Left hindlimb (tissue), 1 donor: Measurements from ENCODE around the gene JAK2.
A peak's percentile ranks its signal among the peaks of the same experiment; 100 is the strongest.
"Not testable (repeated sequence)": the region's sequence is repeated elsewhere in the genome, so short reads cannot be mapped to it uniquely, and the experiment has no call there.

Experiments
- DNase-seq: peaks from one replicate; pipeline ENCODE4 v3.0.0-alpha.2; 2018

The JAK2 gene

GRCh38 chr9:4982721-4983482 is 2.2 kb upstream of the JAK2 start:
- no peak for DNase-seq

GRCh38 chr9:4983601-4984165 is 1.4 kb upstream of the JAK2 start:
- no peak for DNase-seq

GRCh38 chr9:4984171-4984620 is 876 bp upstream of the JAK2 start:
- DNase-seq, result no peak

GRCh38 chr9:4985386-4986266 is 554 bp downstream of the JAK2 start:
- peak; percentile 41 for DNase-seq

- no peak for DNase-seq
Observed at GRCh38 chr9:4986296-4986695, 1.2 kb downstream of the JAK2 start.

GRCh38 chr9:4986783-4987182 is 1.7 kb downstream of the JAK2 start:
- DNase-seq, result no peak

GRCh38 chr9:4987961-4988421 is 2.9 kb downstream of the JAK2 start:
- no peak for DNase-seq

GRCh38 chr9:4992872-4993271 is 7.8 kb downstream of the JAK2 start:
- no peak for DNase-seq

- no peak for DNase-seq
Observed at GRCh38 chr9:4994166-4994890, 9.3 kb downstream of the JAK2 start.

- DNase-seq, result no peak
Observed at GRCh38 chr9:4997196-4997595, 12.1 kb downstream of the JAK2 start.

- no peak for DNase-seq
Observed at GRCh38 chr9:4997631-4998030, 12.6 kb downstream of the JAK2 start.

- DNase-seq, result no peak
Observed at GRCh38 chr9:5002811-5003210, 17.7 kb downstream of the JAK2 start.

GRCh38 chr9:5004481-5004880 is 19.4 kb downstream of the JAK2 start:
- no peak for DNase-seq

- DNase-seq, result no peak
Observed at GRCh38 chr9:5008202-5008601, 23.1 kb downstream of the JAK2 start.

- DNase-seq, result no peak
Observed at GRCh38 chr9:5013374-5013773, 28.3 kb downstream of the JAK2 start.

GRCh38 chr9:5015934-5016333 is 30.9 kb downstream of the JAK2 start:
- no peak for DNase-seq

- no peak for DNase-seq
Observed at GRCh38 chr9:5025416-5025815, 40.3 kb downstream of the JAK2 start.

- not testable (repeated sequence) for DNase-seq
Observed at GRCh38 chr9:5031941-5032340, 46.9 kb downstream of the JAK2 start.

GRCh38 chr9:5040730-5041389 is 55.8 kb downstream of the JAK2 start:
- DNase-seq, result no peak

- no peak for DNase-seq
Observed at GRCh38 chr9:5041390-5042115, 56.5 kb downstream of the JAK2 start.

GRCh38 chr9:5042661-5043178 is 57.6 kb downstream of the JAK2 start:
- no peak for DNase-seq
